Activated CD4-positive, alpha-beta T cell treated with anti-CD3 and anti-CD28 coated beads, Interleukin-2, Interleukin-6, amounts not matched to agents 100 ng/mL and 50 ng/mL, durations not matched to agents 16 hours and 8 hours (primary cell): ENCODE measurements around the gene FDXR.
"Not testable (repeated sequence)": the region's sequence is repeated elsewhere in the genome, so short reads cannot be mapped to it uniquely, and the experiment has no call there.

Experiments
- DNase-seq: peaks from one replicate; pipeline ENCODE4 v3.0.0-alpha.2; 2020

The FDXR gene

DNA sequence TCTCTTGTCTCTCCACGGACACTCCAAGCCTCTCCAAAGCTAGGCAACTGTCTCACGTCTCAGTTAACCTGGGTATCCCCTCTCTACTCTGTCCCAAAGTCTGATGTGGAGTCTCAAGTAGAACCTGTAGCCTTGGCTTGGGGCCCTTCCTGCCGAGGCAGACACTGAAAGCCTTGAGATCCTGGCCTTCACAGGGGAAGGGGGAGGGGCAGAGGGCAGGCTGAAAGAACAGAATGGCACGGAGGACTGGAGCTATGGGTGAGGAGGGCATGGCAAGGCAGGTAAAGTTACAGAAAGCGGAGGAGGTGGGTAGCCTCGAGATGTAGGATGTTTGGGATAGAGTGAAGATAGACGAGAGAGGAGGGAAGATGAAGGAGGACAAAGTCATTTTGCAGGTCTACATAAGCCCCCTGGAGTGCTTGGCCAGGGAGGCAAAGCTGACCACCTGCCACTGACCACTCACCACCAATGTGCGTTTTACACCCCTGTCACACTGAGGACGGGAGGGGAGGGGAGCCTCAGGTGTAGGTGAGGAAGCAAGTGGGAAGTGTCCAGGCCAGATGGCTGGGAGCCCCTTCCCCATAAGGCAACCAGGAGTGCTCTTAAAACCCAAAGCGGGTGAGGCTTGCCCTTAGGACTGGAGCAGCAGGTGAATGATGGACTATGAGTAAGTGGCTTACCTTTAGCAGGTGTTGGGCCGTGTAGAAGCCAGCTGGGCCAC lies 1.3 kb downstream of the FDXR start:
- DNase-seq, result no peak

DNA sequence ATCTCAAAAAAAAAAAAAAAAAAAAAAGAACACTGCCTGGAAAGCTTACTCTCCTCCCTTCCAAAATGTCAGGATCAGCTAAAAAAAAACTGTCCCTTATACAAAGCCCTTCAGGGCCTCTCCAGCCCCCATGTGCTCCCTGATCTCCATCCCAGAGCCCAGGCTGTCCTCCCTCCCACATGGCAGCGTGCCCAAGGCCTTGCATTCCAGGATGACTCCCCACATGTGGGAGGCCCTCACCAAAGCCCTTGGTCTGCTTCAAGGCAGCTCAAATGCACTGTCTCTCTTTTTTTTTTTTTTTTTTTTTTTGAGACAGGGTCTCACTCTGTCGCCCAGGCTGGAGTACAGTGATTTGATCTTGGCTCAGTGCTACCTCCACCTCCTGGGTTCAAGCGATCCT lies 2.3 kb downstream of the FDXR start:
- DNase-seq, result no peak

DNA sequence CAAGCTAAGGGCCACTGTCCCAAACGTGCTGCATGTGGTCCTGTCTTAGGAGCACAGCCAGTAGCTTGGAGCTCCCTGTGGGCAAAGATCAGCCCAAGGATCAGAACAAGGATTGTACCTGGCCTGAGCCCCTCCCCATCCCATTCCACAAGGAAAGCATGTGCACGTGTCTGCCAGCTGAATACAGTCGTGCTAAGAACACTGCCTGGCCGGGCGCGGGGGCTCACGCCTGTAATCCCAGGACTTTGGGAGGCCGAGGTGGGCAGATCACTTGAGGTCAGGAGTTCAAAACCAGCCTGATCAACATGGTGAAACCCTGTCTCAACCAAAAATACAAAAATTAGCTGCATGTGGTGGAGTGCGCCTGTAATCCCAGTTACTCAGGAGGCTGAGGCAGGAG lies 2.8 kb downstream of the FDXR start:
- DNase-seq, result not testable (repeated sequence)

DNA sequence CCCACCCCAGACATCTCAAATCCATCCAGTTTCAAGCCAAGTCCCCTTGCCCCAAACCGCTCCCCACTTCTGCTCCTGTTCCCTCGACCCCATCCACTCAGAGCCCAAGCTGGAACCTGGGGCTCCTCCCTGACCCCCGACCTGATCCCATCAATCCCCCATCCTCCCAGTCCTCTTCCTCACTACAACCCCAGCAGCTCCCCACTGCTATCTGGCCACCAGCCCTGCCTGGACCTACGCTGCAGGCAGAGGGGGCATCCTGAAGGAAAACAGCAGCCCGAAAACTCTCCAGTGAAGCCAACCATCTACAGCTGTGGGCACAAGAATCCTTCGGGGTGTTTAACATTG lies 3.9 kb downstream of the FDXR start:
- no peak for DNase-seq

DNA sequence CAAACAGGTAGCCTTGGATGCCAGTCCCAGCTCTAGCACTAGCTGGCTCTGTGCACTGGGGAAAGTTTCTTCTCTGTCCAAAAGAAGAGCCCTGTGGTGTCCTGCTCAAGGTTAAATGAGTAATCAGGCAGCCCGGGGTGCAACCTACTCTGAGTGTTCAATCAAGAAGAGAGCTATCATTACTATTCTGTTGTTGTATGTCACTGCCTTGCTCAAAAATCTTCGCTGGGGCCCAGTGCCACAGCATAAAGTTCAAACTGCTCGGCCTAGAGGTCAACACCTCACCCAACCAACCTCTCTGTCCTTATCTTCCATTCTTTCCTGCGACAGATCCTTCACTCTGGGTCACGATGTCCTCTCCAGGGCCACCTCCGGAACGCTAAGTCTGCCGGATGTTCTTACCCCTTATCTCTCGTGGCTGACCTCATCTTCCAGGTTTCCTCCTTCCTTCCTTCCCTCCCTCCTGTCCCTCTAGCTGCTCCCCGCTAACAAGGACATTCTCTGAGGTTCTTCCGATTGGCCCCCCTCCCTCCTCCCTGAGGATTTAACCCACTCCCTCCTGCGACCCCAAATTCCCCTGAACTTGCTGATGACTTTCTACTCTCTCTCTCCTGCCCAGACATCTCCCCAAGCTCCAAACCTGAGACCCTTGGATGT lies 4.4 kb downstream of the FDXR start:
- no peak for DNase-seq

DNA sequence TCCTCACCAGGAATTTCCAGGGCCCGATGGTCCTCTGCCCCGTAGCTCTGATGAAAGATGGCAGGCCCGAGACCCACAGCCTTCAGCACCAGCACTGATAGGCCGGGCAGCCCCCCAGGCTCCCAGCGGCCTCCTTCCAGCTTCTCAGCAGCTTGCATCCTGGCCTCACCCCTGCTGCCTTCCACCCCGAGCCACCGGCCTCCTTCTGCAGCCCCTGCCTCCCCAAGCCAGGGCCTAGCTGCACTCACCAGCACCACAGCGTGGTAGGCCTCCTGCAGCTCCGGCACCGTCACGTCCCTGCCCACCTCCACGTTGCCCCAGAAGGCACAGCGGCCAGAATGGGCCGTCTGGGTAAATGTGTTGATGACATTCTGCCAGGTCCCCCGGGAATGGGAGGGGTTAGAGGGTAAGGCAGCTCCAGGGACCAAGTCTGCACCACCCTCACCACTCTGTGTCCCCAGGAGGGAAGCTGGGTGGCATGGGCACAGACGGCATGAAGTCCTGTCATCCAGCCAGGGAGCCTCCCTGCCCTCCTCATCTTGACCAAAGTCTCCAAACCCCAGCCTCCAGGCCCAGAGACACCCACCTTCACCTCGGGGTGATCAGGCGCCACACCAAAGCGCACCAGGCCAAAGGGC lies 6.5 kb downstream of the FDXR start:
- DNase-seq, result no peak

DNA sequence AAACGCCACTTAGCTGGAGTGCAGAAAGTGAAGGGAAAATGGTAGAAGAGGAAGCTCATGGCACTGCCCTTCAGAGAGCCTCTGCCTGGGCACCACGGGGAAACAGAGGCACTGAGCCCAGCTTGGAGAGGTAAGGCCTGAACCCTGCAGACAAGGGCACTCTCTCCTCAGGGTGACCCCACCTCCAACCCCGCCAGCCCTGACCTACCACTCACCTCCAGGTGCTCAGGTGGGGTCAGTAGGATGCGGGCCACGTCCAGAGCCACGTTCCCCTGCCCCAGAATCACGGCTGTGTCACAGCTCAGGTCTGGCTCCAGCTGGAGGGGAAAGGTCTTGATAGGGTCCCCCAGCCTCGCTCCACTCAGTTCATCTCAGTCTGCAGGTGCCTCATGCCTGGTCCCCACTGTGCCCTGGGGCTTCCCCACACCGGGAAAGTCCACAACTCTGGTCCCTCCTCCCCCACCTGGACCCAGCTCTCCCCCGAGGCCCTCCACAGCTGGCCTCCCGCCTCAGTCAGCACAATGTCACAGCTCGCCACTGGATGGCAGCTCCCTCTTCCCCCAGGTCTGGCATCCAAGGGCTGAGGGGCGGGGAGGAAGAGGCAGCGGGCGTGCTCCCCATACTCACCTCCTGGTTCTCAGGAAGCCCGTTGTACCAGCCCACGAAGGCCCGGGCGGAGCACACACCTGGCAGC lies 7.1 kb downstream of the FDXR start:
- no peak for DNase-seq

DNA sequence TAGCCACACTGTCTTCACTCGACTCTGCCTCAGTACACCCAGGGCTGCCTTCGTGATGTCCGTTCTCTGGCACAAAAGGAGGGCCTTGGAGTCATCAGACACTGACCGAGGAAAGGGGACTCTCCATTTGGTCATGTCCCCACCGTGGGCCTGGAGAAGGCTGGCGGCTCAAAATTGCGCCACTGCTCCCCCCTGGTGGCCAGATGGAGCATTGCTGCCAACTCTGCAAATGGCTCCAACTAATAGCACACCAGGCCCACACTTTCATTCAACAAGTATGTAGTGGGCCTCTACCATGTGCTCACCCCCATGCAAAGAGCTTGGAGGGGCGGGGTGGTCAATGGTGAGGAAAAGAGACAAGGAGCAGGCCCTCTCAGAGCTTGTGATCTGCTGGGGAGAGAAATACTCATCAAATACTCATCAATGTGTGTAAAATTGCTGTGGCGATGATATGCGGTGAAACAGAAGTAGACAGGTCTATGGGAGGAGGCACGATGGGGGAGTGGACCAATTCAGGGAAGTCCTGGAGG lies 7.9 kb downstream of the FDXR start:
- DNase-seq, result peak; percentile 80

DNA sequence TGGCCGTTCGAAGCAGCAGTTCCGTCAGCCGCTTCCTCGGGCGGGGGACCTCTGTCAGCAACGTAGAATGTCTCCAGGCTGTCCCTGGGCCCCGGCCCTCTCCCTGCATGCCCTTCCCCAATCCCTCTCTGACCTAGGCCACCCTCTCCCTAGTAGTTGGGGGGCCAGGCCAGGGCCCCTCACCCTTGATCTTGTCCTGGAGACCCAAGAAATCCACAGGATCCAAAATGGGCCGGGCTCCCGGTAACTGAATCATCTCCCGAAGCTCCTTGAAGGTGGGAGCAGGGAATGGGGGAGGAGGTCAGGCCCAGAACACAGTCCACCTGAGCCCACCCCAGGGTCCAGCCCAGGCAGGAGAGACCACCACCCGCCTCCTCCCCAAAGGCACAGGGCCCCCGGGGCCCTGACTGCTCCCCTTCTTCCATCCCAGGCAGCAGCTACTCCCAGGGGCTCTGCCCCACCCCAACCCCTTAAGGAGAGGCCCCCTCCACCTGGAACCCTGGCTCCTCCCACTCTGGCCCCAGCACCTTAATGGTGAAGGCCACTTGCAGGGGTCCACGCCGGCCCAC lies 8.4 kb downstream of the FDXR start:
- no peak for DNase-seq

DNA sequence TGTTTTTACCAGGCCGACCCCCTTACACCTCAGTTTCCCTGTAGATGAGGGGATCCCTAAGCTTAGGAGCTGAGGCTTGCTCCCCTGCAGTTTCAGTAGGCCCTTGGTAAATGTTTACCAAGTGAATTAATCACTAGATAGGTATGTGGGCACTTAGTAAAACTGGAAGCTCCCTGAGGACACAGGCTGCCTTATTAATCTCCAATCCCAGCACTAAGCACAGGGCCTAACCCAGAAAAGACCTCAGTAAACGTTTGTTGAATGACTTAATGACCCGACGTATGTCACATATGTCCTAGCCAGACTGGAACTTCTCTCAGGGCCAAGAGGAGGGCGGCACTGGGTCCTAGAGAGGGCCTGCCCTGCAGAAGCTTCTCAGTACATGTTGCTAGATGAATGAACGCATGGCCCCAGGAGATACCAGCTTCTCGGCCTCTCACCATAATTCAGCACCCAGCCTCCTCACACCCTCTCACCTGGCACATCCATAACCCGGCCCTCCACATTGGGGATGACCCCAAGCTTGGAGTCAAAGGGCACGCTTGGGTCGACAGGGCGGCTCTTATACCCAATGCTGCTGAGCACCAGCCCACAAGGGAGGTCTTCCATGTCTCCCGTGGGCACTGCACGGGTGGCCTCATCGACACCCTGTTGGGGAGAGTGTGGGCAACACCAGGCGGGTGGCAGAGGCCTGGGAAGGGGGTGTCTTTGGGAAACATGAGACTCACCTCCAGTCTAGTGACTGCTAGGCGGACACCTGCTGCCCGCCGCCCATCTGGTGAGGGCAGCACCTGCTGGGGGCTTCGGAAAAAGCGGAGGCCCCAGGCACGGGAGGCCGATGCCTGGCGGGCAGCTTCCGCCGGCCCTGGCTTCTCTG lies 9.1 kb downstream of the FDXR start:
- DNase-seq, result no peak

DNA sequence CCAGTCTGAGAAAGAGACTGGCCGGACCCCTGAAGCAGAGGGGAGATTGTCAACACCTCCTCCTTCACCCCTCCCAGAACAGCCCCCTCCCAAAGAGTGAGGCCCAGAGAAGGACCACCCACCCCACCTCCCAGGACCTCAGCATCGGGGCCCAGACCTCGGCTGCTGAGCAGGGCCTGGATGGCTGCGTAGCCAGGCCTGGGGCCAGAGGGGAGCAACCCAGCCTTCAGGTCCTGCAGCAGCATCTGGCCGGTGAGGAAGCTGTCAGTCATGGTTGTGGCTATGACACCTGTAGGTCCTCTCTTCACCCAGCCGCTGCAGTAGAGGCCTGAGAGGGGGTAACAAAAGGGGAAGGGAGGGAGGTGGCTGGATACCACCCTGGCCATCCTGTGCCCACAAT lies 9.9 kb downstream of the FDXR start:
- no peak for DNase-seq

DNA sequence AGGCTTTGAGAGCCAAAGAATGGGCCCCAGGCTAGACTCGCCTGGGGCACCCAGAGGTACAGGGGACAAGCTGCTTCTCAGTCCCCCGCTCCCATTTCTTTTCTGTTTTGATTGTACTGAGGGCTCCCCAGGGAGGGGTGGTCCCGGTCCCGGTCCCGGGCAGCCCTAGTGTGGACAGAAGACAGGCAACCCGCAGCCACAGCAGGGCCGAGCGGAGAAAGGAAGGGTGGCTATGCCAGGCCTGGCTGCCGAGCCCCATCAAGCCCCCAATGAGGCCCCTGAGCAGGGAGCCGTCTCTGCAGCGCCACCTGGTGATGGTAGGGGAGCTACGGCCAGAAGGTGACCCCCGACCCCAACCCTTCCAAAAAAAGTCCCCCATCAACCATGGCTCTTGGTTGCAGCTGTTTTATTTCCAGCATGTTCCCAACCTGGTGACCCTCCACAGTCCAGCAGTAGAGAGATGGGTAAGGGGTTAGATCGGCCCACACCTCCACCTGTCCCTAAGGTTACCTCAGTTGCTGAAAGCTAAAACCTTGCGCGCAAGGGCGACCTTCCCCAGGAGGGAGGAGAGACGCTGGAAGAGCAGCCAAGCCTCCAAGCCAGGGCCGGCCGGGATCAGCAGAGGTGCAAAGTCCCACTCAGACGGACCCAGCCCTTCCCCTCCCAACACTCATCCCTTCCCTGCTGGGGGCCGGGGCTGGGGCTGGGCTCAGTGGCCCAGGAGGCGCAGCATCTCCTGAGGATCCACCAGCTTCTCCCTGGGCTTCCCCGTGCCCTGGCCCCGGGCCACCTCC lies 10.5 kb downstream of the FDXR start:
- DNase-seq, result peak; percentile 67

DNA sequence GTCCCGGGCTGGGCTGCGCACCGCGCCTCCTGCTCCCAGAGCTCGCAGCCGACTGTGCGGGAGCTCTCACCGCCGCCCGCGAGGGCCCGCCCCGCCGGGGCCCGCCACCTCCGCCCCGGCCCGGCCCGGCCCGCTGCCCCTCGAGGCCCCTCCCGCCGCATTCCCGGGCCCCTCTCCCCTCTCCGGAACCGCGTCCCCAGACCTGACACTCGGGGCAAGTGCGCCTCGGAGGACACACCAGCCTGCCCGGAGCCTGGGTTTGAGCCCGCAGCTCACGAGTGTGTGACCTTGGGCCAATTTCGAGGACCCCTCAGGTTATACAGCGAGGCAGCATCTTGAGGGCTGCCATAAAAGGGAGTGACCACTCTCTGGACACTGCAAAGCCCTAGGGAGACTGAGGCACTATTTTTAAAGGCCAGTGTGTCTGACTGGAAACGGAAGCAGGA lies 11.1 kb downstream of the FDXR start:
- no peak for DNase-seq

DNA sequence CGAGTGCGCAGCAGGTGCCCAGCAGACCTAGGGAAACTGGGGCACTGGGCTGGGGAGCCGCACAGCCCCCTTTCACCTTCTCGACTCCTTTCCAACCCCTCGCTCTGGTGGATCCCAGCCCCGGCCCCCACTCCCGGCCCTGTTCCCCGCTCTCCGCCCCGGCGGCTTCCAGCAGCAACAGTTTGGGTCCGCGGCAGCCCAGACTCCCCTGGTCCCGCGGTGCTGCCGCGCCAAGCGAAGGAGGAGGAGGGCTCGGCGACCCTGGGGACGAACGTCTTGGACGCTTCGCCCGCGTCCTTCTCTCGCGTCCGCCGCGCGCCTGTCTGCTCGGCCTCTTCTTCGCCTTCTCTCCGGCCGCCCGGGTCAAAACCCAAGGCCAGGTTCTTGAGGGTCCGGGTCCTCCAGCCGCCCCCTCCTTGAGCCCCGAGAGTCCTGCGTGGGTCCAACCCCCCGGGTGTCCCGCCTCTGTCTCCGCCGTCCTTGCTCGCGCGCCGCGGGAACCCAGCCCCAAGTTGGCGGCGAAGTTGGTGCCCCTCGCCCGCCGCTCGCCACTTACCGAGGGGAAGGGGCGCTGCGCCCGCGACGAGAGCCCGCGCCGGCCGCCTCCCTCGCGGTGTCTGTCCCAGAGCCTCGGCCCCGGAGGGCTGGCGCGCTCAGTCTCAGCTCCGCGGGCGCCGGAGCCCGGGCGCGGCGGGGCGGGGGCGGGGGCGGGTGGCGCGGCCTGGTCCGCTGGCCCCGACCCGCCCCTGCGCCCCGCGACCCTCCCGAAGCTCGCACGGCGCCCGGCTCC lies 11.7 kb downstream of the FDXR start:
- no peak for DNase-seq

DNA sequence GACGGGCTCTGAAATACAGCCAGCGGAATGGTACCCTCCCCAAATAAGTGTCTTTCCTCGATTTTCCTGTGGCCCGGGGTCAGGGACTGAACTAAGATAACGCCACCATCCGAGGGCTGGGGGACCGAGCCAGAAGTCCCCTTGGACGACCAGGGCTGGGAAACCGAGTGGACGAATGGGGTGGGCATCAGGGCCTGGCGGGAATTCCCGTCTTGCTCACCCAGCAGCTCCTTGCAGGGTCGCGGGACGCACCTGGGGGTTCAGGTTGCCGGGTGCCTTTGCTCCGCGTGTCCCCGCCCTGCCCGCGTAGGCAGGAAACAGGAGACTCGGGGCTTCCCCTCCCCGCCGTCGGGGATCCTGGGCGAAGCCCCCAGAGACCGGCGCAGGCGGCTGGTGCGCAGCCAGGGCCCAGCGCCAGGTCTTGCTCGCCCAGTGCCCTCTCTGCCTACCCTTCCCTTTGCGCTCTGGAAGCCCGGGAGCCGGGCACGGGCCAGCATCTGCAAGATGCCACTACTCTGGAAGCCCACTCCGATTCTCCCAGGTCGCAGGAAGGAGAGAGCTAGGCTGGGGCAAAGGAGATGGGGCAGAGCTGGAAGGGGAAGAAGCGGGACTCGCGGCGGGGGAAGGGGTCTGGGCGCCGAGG lies 12.4 kb downstream of the FDXR start:
- DNase-seq, result no peak

DNA sequence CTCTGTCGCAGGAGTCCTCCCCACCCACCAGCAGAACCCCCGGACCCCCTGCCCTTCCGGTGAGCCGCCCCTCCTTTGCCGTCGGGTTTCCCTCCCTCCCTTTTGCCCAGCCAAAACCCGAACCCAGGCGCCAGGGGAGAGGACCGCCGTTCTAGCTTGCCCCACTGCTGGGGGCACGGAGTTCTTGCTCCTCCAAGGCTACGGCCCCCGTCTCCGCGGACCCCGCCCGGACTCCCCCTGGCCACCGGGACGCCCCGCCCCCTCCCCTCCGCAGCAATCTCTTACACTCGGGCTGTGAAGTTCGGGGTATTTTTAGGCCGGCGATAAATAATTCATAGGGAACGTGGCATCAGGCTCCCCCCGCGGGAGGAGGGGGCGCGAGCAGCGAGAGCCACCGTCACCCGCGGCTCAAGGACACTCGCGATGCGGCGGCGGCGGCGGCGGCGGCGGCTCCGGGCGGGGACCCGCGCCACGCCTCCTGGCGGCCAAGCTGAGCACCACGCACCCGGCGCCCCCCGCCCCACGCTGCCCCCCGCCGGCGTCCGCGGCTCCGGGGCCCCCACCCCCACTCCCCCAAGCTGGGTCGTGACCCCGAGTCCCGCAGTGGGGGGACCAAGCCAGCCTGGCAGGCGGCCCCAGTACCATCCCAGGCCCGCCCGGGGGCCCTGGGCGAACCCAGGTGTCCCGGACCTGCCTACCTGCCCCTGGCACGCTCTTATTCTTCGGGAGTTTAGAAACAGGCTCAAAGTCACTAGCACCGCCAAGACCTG lies 13.2 kb downstream of the FDXR start, which contains the start of gene GRIN2C:
Gene GRIN2C (minus strand): TSS at position 427 of the 770 bp plus-strand sequence. CDS start 4,793 bp downstream, outside the sequence.
- no peak for DNase-seq

DNA sequence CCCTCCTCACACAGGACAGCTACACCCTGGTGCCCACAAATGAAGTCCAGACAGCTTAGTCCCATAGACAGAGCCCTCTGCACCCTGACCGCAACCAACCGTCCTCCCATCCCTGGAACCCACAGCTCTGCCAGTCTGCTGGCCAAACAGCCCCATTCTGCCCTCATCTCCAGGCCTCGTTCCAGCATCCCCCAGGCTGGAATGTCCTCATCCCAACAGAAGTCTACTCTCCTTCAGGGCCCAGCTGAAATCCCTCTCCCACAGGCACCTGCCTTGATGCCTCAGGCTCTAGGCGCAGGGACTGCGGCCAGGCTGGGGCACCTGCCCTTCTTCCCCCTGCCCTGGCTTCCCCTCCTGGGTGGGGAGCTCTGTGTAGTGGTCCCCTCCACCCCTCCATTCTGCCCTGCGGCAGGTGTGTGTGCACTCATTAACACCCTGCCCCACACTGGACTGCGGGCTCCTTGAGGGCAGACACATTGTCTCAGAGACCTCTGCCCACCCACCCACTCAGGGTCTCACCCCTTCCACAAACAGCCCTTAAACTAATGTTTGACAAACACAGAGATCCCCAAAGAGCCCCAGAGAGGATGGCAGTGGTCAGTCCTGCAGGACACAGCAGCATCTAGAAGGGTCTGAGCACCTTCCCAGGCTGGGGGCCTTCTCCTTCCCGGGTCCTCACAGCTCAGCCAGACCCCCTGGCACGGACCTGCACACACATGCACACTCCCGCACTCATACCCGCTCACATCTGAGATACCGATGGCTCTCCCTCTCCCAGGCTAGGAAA lies 13.9 kb downstream of the FDXR start:
- no peak for DNase-seq

DNA sequence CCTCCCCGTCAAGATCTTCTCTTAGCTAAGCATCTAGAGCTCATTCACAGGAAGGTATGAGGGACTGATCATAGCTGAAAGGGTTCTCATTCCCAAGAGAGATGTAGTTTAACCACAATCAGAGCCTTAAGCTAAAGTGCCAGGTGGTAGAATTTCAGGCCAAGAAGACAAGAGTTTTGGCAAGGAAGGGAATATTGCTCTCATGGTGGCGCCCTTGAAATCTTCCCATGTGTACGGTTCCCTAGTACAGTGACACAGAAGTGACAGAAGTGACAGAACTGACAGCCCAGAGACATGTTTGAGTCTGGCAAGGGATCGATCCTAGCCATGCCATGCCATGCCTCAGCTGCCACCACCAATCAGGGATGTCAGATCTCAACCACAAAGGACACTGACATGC lies 15.6 kb downstream of the FDXR start:
- no peak for DNase-seq
